RPMI7951 (cell line): ENCODE data around the gene MEPCE. TPM values are rescaled to one million over a fixed set of nuclear protein-coding genes. Genes with fewer than 3 reads are reported as not detected.
"Not testable (repeated sequence)": the region's sequence is repeated elsewhere in the genome, so short reads cannot be mapped to it uniquely, and the experiment has no call there.

Experiments
- DNase-seq: peaks from one replicate; pipeline ENCODE4 v3.0.0-alpha.2; 2012; ENCODE audit warnings: low read depth
- total RNA-seq: library from RNA; depleted of rRNA; stranded (reverse); fragments of >200 nt; shearing (Covaris generic); gene quantifications from 2 replicates; pipeline ENCODE4 v1.2.3, GENCODE V29; 2014

The MEPCE gene
- total RNA-seq, 1 experiment from 2014 or later = 22.2 TPM

- no peak for DNase-seq
Measured at GRCh38 chr7:100434297-100435144, 4.9 kb downstream of the MEPCE start.

- DNase-seq = peak; percentile 25
Measured at GRCh38 chr7:100435401-100436304, 6.0 kb downstream of the MEPCE start.

GRCh38 chr7:100437150-100438100, 7.8 kb downstream of the MEPCE start:
- no peak for DNase-seq

GRCh38 chr7:100438172-100438571, 8.5 kb downstream of the MEPCE start:
- no peak for DNase-seq

DNA sequence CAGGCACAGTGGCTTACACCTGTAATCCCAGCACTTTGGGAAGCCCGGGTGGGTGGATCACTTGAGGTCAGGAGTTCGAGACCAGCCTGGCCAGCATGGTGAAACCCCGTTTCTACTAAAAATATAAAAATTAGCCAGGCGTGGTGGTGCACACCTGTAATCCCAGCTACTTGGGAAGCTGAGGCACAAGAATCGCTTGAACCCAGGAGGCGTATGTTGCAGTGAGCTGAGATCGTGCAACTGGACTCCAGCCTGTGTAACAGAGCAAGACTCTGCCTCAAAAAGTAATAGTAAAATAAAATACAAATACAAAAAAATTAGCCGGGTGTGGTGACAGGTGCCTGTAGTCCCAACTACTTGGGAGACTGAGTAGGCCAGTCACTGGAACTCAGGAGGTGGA, 9.1 kb downstream of the MEPCE start:
- DNase-seq = not testable (repeated sequence)

GRCh38 chr7:100439244-100439643, 9.6 kb downstream of the MEPCE start:
- not testable (repeated sequence) for DNase-seq

GRCh38 chr7:100441641-100442535, 12.3 kb downstream of the MEPCE start:
- no peak for DNase-seq

DNA sequence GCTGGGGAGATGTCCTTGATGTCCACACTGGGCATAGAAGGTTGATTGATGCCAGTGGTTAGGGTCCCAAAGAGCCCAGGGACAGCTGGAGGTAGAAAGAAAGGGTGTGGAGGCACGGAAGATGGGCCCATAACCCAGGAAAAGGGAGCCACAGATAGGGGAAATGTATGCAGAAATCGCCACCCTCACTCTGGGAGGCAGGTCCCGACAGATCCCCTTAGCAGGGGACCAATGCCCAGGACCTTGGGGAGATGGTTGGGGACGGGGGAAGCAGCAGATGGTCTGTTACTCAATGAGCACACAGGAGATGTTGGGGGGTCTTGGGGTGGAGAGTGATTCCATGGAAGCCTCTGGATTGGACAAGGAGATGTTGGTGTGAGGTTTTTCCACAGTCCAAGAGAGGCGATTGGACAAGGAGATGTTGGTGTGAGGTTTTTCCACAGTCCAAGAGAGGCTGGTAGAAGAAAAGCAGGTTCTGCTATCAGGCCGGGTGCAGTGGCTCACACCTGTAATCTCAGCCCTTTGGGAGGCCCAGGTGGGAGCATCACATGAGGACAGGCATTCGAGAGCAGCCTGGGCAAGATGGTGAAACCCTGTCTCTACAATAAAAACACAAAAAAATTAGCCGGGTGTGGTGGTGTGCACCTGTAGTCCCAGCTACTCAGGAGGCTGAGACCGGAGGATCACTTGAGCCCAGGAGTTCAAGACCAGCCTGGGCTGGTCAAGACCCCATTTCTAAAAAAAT, 13.6 kb downstream of the MEPCE start:
- no peak for DNase-seq

DNA sequence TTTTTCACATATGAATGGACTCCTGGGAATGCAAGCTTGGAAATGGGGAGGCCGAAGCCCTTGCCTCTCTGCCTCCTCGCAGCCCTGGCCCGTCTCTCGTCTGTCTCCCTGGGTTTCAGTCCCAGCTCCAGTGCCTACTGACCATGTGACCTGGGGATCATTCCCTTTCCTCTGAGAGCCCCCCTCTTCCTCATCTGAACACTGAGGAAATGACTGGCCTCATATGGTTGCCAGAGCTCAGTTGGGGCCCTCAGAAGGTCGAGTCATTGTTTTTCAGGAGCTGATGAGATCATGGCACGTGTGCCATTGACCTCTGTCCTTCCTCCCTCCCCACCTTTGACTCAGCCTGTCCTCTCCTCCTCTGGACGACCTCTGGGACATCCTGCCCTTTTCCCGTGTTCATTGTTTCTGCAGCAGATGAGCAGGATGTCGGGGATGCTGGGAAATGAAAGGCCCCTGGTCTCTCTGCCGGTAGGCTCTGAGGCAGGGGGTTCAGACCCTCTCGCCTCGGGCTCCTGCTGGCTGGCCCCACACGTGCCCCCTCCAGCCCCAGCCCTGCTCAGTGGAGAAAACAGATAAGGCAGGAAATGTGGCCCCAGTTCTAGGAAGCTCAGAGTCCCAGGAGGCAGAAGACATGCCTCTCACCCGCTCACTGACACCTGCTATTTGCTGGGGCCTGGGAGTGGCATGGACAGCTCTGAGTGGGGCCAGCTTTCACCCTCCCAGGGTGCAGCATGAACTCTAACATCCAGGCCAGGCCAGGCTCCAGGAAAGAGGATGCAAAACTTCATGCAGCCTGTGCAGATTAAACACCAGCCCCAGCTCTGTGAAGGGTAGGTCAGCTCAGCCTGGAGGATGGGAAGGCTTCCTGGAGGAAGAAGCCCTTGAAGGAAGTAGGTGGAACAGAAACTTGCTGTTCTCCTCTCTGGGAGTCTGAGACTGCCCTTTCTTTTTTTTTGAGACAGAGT, 15.0 kb downstream of the MEPCE start:
- DNase-seq = peak; percentile 59

DNA sequence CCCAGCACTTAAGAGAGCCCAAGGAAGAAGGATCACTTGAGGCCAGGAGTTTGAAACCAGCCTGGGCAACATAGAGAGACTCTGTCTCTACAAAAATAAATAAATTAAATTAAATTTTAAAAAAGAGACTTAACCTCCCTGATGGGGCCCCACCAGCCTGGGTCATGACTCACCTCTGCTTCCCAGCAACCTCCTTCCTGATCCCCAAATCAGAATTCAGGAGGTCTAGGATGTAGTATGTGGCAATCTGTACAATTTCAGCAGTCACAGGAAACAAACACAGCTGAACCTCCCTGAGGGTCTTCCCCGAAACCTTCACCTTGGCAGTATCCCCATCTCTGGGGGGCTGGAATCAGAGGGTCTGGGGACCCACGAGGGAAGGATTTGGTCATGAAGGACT, 16.4 kb downstream of the MEPCE start:
- DNase-seq = no peak

DNA sequence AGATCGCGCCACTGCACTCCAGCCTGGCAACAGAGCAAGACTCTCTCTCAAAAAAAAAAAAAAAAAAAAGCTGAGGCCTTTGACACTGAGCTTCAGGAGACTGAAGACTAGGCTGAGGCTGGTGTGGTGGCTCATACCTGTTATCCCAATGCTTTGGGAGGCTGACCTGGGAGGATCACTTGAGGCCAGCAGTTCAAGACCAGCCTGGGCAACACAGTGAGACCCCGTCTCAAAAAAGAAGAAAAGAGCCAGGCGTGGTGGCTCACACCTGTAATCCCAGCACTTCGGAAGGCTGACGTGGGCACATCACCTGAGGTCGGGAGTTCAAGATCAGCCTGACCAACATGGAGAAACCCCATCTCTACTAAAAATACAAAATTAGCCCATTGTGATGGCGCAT, 17.7 kb downstream of the MEPCE start:
- not testable (repeated sequence) for DNase-seq

DNA sequence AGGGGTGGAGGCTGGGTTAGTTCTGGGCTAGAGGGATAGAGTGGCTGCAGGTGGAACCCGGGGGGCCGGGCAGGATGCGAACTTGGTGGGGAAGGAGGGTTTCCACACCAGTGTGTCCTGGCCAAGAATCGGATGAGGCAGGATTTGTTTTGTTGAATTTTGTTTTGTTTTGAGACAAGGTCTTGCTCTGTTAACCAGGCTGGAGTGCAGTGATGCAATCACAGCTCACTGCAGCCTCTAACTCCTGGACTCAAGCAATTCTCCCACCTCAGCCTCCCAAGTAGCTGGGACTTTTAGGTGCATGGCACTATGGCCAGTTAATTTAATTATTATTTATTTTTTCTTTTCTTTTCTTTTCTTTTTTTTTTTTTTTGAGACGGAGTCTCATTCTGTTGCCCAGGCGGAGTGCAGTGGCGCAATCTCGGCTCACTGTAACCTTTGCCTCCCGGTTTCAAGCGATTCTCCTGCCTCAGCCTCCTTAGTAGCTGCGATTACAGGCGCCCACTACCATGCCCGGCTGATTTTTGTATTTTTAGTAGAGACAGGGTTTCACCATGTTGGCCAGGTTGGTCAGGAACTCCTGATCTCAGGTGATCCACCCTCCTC, 19.7 kb downstream of the MEPCE start:
- DNase-seq = no peak

DNA sequence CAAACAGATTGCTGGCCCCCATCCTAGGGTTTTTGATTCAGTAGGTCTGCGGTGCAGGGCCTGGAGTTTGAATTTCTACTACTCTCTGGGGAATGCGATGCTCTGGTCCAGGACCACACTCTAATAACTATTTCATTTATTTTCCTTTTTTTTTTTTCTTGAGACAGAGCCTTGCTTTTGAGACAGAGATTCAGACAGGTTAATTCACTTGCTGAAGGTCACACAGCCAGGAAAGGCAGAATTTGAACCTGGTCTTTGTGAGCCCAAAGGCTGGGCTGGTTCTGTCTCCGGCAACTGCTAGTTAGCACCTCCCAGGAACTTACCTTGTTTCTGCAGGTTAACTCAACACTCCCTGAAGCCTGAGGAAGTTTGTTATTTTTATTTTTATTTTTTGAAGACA, 22.9 kb downstream of the MEPCE start:
- no peak for DNase-seq

DNA sequence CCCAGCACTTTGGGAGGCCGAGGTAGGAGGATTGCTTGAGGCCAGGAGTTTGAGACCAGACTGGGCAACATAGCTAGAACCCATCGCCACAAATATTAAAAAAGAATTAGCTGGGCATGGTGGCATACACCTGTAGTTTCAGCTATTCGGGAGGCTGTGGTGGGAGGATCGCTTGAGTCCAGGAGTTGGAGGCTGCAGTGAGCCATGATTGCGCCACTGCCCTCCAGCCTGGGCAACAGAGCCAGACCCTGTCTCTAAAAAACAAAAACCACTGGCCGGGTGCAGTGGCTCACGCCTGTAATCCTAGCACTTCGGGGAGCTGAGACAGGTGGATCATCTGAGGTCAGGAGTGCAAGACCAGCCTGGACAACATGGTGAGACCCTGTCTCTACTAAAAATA, 24.2 kb downstream of the MEPCE start:
- not testable (repeated sequence) for DNase-seq

- no peak for DNase-seq
Measured at GRCh38 chr7:100455206-100455605, 25.6 kb downstream of the MEPCE start.

DNA sequence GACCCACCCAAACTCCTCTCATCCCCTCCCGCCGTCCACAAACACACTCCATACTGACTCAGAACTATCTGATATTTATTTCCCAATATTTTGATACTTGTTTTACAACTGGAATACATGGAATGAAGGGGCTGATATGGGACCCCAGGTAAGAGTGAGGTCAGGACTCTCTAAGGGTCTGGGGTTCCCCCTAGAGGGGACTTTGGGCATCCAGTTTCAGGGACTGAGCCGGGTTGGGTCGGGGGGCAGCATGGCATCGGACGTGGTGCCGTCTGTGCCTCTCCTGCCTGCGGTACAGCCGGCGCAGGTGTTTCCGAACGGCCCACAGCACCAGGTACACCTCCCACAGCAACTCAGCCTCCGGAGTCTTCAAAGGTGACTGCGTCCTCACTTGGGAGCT, 26.9 kb downstream of the MEPCE start:
- no peak for DNase-seq

DNA sequence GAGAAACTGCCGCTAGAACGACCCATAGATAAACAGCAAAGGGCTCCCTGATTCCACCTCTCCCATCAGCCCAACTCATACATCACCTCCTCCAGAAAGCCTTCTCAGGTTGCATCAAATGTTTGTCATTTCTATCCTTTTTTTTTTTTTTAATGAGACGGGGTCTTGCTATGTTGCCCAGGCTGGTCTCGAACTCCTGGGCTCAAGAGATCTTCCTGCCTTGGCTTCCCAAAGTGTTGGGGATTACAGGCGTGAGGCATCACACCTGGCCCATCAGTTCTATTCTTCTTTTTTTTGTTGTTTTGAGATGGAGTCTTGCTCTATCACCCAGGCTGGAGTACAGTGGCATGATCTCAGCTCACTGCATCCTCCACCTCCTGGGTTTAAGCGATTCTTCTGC, 27.4 kb downstream of the MEPCE start:
- no peak for DNase-seq

DNA sequence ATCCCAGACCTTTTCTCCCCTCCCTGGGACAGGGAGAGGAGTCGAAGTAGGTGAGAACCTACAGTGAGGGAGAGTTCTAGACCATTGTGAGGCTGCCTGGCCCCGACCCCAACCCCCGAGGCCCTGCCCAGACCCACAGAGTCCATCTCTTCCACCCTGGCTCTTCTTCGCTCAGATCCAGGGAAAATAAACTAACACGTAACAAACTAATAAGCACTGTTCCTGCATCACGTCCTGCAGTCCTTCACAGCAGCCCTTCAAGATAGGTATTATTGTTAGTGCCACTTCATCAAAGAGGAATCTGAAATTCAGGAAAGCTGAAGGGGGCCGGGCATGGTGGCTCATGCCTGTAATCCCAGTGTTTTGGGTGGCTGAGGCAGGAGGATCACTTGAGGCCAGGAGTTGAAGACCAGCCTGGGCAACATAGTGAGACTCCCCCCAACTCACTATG, 34.6 kb downstream of the MEPCE start, which contains the start of gene SPACDR:
Gene SPACDR (minus strand): TSS at position 51 of the 451 bp plus-strand sequence. CDS start 235 bp downstream, outside the sequence.
- DNase-seq = no peak
